Measurements from ENCODE around the gene SFTA2. TPM values are rescaled to one million over a fixed set of nuclear protein-coding genes. Genes with fewer than 3 reads are reported as not detected.

Gene SFTA2
- total and polyA plus RNA-seq, 12 donors = not detected

GRCh38 chr6:30896541-30896940, 35.4 kb downstream of the SFTA2 start:
- 96 to 97% methylated on average over 13 of the region's 13 CpGs for WGBS, 2 donors
- no peak overlapping the region for H3K4me3 ChIP-seq
- H3K27me3 ChIP-seq = no peaks in the 10 kb centered on the region
- TF ChIP-seq CTCF (IDR thresholded peaks at IDR 0.05) = no peak
- DNase-seq (no peak), ATAC-seq (no peak)
- H3K36me3 ChIP-seq = peaks cover 0 to 88% (median 37%) of the 10 kb centered on the region in 9 donors
- H3K9me3 ChIP-seq = no peaks in the 10 kb centered on the region
- no peaks in the 10 kb centered on the region for H3K4me1 ChIP-seq
- no peak overlapping the region for H3K27ac ChIP-seq
- intact Hi-C loops (cut with DNase I) = no loop called here

GRCh38 chr6:30895343-30895742, 36.6 kb downstream of the SFTA2 start:
- Histone ChIP-seq H3K27ac (no peak overlapping the region), H3K4me3 (no peak overlapping the region), H3K27me3 (no peaks in the 10 kb centered on the region), H3K36me3 (peaks cover 0 to 95% (median 37%) of the 10 kb centered on the region in 9 donors), H3K9me3 (no peaks in the 10 kb centered on the region), H3K4me1 (peaks cover 0 to 3% (median 0%) of the 10 kb centered on the region in 9 donors)
- intact Hi-C loops (cut with DNase I) = no loop called here
- no peak for TF ChIP-seq CTCF (IDR thresholded peaks at IDR 0.05)
- 84 to 86% methylated on average over 10 of the region's 10 CpGs for WGBS, 2 donors
- DNase-seq (no peak), ATAC-seq (no peak)

GRCh38 chr6:30894935-30895334, 37.0 kb downstream of the SFTA2 start:
- peaks cover 0 to 96% (median 37%) of the 10 kb centered on the region in 9 donors for H3K36me3 ChIP-seq
- peaks cover 0 to 7% (median 0%) of the 10 kb centered on the region in 9 donors for H3K4me1 ChIP-seq
- no peaks in the 10 kb centered on the region for H3K9me3 ChIP-seq
- TF ChIP-seq CTCF (IDR thresholded peaks at IDR 0.05) = no peak
- no peak overlapping the region for H3K4me3 ChIP-seq
- no peak for DNase-seq
- H3K27ac ChIP-seq = no peak overlapping the region
- no peak for ATAC-seq
- H3K27me3 ChIP-seq = no peaks in the 10 kb centered on the region
- WGBS, 2 donors = 94 to 95% methylated on average over 3 of the region's 3 CpGs
- intact Hi-C loops (cut with DNase I) = no loop called here

- no peak overlapping the region for H3K27ac ChIP-seq
- H3K27me3 ChIP-seq = no peaks in the 10 kb centered on the region
- no peak for TF ChIP-seq CTCF (IDR thresholded peaks at IDR 0.05)
- H3K9me3 ChIP-seq = no peaks in the 10 kb centered on the region
- DNase-seq (no peak), ATAC-seq (no peak)
- H3K4me1 ChIP-seq = peaks cover 0 to 10% (median 0%) of the 10 kb centered on the region in 9 donors
- intact Hi-C loops (cut with DNase I) = no loop called here
- H3K36me3 ChIP-seq = peaks cover 0 to 96% (median 34%) of the 10 kb centered on the region in 9 donors
- 89 to 91% methylated on average over 12 of the region's 12 CpGs for WGBS, 2 donors
- H3K4me3 ChIP-seq = no peak overlapping the region
These were observed 37.6 kb downstream of the SFTA2 start for GRCh38 chr6:30894381-30894780.

Measured in heart right ventricle (tissue), 16 donors.